SHP77 (cell line): ENCODE data around the gene CYTH4.

Experiments
- DNase-seq, 2 experiments: peaks; one replicate each; lab custom pipeline; 2025; lab: John Stamatoyannopoulos, UW

Gene CYTH4

DNA sequence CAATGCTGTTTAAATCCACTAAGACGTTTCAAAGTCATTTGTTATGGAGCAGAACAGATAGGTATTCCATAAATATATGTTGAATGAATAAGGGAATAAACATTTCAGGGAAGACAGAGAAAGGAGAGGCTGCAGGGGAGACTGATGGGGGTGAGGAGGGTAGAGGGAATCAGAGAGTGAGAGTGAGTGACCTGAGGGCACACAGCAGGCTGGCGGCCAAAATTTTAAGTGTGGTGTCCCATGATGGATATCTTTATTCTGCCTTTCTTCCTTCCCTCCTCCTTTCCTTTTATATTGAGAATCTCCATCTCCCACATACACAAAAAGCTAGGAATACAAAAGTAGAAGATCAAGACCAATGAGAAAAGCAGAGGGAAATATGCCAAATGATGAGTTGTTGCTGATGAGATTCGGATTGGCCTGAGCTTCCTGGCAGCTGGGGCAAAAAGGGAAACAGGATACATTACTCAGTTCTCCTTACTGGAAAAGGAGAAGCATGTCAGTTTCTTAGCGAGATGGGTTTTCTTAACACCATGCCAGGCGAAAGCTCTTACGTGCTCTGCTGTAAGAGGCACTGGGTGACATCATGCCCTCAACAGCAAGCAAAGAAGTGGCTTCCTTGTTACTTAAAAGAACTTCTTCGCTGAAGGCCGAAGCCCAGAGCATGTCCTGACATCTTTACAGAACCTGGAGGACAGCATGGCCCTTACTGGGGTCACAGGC is 11.2 kb upstream of the CYTH4 start:
- DNase-seq = no peak

DNA sequence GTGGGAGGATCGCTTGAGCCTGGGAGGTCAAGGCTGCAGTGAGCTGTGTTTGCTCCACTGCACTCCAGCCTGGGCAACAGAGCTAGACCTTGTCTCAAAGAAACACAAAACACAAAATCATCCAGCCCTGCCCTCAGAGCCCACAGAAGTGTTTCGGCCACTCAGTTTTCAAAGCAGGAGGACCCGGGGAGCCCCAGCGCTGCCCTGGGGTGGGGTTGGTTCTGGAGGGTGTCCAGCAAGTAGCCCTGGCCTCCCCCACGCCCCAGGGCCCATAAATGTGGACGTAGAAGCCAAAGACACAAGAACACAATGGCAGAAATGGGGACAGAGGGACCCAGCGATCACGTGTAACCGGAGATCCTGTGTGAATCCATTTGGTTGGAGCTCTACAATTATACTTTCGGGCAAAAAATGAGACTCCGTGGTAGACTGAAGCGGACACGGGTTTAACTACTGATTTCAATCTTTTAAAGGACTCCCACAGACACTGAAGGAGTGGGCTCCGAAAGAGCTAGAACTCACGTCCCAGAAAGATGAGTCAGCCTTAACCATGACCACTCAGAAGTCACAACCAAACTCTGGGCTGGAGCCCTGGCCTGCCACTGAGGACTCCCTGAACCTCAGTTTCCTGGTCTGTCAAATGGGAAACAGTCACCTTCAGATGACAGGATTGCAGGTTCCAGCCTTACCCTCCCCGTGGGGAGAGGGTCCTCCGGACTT is 9.0 kb upstream of the CYTH4 start:
- no peak for DNase-seq

DNA sequence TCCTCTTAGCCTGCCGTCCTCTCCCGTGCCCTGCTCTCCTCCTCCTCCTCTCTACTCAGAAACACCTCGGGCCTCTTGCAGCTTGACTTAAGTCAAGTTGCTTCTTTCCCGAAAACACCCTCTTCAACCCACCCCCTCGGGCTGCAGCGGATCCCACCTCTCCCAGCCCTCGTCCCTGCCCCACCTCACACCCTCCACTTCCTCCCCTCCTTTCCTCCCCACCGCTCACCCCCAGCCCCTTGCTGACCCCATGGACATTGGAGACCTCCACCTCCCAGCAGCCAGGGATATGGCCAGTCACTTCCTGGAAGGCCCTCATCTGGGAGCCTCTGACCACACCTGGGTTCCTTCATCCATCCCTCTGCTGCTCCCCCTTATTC is 8.5 kb upstream of the CYTH4 start:
- no peak for DNase-seq

DNA sequence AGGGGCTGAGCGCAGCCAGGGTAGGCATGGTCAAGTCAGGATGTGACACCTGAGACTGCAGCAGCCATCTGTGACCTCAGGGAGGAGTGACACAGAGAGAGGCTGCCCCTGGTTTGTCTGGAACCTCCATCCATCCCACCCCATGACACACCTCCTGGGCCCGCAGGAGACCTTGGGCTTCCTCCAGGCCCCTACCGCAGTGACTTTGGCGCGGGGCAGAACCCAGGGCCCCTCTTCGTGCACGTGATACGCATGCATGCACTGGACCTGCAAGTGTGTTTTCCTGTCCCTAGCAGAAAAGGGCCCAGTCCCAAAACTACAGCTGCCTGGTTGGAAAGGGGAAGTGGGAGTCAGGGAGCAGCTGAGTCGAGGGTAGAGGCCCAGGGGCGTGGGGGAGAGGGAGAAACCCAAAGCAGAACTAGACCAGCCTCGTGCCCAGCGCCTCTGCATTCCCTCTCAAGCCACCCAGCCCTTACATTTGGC is 7.9 kb upstream of the CYTH4 start:
- no peak for DNase-seq

DNA sequence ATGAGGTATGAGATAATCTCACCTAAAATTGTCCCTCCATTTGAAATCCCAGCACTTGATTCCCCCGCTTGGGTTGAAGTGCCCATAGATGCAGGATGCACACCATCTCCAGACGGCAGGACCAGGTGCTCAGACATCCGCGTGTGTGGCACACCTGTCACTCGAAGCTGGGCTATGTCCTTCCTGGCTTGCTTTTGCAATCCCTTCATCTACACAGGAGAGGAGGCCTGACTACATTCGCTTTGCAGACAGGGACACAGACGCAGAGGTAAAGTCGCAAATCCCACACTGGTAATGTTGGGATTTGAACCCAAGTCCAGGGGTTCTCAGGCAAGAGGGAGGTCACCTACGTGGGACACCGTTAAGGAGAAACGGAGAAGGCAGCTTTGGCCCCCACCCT is 7.2 kb upstream of the CYTH4 start:
- no peak for DNase-seq

DNA sequence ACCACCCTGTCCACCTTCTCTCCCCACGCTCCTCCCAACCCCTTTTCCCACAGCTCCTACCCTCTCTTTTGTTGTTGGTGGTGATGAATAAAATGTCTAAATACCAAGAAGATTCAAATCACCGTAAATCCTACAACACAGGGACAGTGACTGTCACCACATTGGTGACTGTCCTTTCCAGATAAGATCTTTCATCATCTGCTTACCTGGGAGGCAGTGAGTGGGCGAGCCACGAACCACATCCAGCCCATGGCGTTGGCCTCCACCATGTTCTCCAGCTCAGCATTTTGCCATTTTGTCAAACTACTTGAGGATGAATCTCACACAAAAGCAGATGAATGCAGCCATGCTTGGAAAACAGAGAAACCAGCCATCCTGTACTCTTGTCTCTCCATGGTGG is 6.7 kb upstream of the CYTH4 start:
- no peak for DNase-seq

DNA sequence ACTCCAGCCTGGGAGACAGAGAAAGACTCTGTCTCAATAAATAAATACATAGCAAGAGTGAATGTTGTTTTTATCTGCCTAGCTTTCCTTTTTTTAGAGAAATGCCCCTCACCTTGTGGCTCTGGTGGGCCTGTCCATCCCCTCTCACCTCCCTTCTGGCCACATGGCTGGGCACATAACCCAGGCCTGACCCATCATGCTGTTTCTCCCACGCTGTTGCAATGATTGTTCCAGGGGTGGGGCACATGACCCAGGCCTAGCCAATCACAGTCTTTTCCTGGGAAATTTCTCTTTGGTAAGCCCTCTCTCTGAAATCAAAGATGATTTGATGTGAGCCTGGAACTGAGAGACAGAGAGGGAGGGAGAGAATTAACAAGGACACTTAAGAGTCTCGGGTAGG is 5.5 kb upstream of the CYTH4 start:
- no peak for DNase-seq

DNA sequence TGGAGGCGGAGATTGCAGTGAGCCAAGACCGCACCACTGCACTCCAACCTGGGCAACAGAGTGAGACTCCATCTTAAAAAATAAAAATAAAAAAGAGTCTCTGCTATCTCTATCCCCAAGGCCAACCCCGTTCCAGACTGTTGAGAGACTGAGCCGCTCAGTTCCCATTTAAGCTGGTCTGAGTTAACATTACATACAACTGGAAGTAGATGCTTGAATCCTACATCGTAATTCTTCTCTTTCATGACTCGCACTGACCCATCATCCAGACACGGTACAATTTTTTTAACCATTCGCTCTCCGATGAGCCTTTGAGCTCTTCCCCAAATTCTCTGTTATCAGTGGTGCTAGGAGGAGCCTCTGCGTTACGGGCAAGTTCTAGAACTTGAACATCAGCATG is 4.9 kb upstream of the CYTH4 start:
- no peak for DNase-seq

DNA sequence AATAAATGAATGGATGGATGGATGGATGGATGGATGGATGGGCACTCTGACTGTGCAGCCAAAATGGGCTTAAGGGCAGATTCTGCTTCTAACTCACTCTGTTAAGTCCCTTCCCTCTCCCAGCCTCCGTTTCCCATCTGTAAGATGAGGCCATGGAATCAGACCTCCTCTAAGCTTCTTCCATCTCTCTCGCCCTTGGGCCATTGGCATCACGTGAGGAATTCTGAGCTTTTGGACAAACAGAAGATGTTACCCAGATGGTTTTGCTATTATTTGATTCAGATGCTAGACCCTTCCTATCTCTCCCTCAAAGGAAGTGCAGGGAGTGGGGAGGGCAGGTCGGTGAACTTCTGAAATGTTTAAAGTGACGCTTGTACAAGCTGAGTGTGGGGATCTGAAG is 4.0 kb upstream of the CYTH4 start:
- DNase-seq = no peak

DNA sequence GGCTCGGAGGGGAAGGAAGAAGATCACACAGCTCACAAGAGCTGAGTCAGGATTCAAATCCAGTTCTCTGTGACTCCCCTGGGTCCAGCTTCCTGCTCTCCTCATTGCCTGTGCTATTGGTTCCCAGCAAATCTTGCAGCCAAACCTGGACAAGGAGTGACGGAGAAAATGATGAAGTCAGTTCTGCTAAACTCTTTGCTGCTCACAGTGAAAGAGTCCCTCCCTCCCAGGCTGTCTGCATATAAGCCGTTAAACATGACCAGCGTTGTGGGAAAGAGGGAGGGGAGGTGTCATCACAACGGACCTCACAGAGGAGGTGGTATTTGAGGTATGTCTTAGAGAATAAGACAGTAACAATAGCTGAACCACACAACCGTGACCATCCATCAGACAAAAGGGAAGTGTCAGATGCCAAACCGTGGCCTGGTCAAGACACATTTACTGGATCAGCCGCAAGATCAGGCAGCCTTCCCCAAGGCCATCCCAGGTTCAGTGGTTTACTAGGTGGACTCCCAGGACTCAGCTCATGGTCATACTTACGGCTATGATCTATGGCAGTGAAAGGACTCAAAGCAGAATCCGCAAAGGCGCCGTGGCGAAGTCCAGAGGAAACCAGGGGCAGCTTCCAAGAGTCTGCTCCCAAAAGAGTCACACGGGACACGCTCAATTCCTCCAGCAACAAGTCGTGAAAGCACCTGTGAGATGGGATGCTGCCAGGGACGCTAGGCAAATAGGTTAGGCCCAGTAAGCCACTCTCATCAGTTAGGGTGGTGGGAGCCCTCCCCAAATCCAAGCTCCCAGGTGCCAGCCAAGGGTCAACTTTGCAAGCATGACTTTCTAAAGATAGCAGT is 2.8 kb upstream of the CYTH4 start:
- DNase-seq = no peak

DNA sequence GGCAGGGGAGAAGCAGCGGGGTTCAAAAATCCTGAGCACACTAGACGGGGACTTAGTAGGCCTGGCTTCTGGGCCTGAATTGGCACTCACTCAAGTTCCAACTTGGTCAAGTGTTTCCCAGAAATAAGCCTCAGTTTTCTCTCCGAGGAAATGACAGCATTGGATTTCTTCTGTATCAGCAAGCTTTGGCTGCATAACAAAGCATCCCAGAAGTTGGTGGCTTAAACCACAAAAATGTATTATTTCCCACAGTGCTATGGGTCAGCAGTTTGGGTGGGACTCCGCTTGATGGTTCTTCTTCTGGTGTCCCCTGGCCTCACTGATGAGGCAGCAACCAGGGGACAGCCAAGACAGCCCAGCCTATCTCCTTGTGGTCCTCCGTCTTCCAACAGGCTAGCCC is 1.6 kb upstream of the CYTH4 start:
- no peak for DNase-seq

DNA sequence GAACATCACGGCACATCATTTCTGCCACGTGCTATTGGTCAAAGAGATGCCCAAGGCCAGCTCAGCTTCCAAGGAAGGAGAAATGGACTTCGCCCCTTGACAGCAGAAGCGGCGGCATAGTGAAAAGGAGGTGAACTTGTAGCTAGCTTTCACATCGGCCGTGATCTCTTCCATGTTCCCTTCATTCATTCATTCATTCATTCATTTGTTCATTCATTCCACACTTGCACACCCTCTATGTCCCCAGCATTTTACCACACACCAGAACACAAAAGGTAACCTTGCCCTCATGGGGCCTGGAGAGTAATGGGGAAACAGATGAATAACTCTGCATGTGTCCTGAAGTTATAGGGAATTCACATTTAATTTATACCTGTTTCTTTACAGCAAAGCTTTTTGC is 1.1 kb upstream of the CYTH4 start:
- no peak for DNase-seq

DNA sequence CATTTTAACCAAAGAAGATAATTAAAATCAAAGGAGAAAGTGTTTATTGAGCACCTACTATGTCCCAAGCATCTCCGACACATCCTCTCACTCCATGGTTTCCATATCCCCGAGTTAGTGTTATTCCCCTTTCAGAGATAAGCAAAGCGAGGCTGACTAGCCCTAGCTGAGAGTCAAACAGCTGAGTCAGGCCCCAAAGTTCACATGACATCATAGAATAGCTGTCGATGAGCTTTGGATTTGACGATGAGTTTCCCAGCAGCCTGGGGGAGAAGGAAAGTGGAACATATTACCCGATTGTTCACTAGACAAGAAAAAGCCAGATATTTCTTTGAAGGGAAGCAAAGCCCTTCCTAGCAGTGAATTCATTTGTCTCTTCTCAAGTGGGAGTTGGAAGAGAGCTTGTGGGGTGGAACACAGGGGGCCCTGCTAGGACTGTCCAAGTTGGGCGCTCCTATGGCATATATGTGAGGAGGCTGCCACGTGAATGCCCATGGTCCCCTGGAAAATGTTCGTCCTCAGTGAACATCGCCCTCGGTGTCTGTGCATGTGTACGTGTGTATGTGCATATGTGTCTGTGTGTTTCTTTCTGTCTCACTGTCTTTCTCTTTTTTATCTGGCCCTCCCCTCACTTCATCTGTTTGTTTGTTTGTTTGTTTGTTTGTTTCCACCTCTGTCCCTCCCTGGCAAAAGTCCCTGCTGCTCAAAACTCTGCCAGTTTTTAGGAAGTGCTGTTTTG is 493 bp upstream of the CYTH4 start:
- DNase-seq = no peak

DNA sequence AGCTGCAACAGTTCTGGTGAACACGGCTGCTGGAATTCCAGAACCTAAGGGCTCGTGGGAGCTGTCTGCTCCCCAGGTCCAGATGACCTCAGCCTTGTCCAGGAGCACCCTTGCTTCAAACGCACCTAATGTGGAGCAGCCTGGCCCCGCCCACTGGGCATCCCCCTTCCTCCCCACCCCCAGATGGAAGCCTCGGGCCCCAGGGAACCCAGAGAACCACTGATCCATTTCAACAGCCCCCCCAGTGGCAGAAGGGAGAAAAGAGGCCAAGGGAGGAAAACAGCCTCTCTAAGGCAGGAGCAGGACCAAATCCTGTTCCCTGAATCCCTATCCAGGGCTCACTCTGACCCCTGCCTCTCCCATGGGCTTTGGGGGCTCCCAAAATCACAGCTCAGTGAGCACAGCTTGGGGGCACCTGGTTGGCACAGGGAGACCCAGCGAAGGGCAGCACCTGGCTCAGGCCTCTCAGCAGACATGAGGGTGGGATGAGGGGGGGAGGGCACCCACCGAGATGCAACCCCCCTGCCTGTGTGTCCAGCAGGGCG is 1.2 kb downstream of the CYTH4 start:
- no peak for DNase-seq

DNA sequence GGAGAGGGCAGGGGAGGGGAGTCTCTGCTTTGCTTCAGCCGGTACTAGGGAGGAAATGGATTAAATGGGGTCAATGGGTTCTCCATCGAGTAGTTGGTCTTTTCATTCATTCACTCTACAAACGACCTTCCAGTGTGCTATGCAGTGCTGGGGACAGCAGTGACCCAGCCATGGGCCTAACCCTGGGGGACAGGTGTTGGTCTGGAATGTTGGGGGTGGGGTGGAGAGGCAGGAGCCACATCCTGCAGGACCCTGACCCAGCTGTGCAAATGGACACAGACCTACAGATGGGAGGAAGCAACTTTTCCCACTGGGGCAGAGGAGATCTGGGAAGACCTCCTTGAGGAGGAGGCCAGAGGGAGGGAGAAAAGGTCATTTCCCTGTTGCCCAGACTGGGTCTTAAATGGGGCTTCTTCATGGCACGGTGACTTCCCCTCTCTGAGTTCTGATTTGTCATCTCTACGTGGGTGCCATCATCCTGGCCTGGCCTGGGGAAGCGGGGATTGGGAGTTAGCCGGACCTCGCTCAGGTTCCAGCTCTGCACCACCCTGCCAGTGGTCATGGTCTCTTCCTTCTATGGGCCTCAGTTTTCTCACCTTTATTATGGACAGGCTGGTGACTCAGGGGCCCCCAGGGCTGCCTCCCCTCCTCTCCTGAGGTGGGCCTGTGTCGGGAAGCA is 2.0 kb downstream of the CYTH4 start:
- DNase-seq = no peak

DNA sequence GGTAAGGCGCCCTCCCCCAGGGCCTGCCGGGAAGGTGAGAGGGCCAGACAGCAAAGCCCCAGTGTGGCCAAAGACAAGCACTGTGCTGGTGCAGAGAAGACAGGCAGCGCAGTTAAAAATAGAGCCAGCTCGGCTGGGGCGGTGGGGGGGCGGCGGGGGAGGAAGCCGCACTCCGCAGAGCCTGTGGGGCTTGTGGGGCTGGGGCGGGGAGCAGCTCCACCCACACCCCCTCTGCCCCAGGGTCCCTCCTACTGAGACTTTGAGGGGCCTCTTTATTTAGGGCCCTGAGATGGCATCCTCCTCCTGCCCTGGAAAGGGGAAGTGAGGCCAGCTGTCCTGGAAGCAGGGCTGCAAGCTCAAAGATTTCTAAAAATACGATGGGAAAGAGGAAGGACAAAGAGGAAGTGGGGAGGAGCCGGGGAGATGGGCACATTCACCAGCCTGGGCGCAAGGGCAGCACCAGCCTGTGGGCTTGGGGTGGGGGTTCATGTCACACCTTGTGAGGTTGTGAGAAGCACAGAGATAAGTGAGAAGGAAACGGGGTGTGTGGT is 2.6 kb downstream of the CYTH4 start:
- no peak for DNase-seq

DNA sequence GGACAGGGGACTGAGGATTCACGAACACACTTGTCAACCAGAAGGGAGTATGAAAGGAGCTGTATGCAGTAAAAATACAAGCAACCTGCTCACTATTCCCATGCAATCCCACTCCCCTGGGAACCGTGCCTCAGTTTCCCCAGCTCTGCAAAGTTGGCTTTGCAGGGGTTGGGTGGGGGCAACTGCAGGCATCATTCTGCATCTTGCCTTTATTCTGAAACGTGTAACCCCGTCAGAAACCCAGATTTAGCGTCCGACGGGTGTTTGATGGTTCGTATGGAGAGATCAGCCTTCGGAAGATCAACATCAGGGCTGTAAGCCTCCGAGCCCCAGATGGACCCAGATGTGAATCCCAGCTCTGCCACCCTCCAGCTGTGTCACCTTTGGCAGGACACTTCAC is 3.6 kb downstream of the CYTH4 start:
- DNase-seq = no peak

DNA sequence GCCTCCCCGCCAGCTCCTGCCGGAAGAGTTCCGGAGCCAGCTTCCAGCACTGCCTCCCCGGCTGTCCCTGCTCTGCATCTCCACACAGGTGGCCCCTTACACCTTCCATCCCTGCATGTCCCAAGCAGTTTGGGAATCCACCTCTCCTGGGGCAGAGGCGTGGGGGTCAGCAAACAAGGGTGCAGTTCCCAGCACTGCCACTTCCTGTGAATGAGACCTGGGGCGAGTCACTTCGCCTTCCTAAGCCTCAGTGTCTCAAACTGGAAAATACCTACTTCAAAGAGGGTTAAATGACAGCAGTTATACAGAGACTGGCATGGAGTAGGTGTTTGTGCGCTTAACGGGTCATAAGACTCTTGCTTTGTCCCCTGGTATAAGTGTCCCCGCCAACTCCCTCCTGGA is 5.2 kb downstream of the CYTH4 start:
- DNase-seq = no peak

DNA sequence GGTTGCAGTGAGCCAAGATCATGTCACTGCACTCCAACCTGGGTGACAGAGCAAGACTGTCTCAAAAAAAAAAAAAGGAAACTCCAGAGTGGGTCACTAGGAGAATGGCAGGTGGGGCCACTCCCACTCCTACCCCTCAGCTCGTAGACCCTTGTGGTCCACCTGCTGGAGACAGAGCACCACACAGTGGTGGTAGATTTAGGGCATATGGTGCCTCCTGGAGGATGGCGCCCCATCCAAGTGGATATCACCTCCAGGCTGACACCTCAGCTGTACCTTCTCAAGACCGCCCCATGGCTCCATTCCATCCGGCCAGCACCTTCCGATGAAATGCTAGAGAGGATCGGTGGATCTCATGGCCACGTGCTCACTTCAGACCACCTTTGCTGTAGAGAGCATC is 6.2 kb downstream of the CYTH4 start:
- DNase-seq = no peak

DNA sequence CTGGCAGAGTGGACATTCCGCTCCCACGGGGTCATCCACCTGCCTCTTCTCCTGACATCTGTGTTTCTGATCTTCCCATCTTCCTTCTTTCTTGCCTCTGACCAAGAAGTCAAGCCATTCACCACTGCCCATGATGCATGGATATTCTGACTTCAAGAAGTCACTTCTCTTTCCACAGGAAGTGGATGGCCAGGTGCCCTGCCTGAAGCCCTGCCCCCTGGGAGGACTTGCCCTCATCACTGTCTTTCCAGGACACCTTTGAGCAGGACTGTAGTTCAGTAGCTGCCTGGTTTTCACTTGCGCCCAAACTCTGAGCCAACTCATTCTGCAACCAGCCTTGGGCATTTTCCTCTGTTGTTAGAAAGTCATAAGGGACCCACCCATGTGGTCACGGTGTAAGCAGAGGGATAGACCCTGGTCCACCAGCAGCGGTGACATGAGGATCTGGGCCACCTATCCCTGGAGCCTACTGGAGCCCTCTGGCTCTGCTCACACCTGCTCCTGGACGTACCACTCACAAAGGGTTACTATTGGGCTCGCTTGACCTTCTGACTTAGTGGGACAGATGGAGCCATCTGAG is 6.9 kb downstream of the CYTH4 start:
- DNase-seq = no peak

DNA sequence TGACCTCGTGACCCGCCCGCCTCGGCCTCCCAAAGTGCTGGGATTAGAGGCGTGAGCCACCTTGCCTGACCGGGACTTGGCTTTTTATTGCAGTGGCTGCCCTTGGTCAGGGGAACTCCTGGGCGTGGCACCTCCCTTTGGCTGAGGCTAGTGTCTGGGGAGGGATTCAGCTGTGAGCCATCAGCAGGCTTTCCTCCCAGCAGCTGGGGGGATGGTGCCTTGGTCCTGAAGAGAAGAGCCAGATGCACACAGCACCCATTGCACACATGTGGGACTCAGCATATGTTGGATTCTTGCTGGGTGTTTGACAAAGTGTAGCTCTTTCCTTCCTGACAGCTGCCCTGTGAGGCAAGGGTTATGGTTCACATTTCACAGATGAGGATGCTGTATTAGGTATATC is 8.4 kb downstream of the CYTH4 start:
- DNase-seq = no peak
